Thyroid gland (tissue), 4 donors: ENCODE measurements around the gene KCNAB1.

ENCODE experiments used
- POLR2A ChIP-seq, 2 donors: fragments of 450-650 bp; IDR thresholded peaks; one replicate each; pipeline ENCODE4 v1.6.1; 2017; ENCODE audit warnings: antibody characterized with exemption in 2 of 2, mild to moderate bottlenecking in 2 of 2, moderate library complexity in 1 of 2
- TF ChIP-seq, protein P1 (sequence below), 6 experiments: fragments of 200-600 bp in 3 of 6; fragments of 450-650 bp in 3 of 6; sonication (generic) in 3 of 6; IDR thresholded peaks; one replicate each; pipeline ENCODE4 v1.5.1; 2016 to 2019; ENCODE audit warnings: antibody characterized with exemption in 6 of 6, mild to moderate bottlenecking in 2 of 6, inconsistent platforms in 1 of 6, moderate library complexity in 1 of 6

DNA sequence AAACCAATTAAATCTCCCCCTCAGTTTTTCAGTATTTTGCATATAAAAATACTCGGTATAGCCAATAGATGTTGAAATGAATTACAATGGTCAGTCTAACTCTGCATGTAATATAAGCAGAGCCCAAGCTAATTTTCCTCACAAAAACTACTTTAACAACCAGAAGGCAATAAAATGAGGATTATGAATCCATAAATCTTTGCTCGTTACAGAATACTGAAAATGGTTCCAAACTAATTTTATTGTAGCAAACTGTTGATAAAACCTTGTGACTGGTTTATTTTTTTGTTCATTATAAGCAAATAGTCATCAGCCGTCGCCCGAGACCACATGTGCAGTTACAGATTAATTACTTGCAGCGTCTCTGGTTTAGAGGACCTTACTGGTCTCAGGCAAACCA, 251.3 kb downstream of the KCNAB1 start:
- TF ChIP-seq, protein P1, sequence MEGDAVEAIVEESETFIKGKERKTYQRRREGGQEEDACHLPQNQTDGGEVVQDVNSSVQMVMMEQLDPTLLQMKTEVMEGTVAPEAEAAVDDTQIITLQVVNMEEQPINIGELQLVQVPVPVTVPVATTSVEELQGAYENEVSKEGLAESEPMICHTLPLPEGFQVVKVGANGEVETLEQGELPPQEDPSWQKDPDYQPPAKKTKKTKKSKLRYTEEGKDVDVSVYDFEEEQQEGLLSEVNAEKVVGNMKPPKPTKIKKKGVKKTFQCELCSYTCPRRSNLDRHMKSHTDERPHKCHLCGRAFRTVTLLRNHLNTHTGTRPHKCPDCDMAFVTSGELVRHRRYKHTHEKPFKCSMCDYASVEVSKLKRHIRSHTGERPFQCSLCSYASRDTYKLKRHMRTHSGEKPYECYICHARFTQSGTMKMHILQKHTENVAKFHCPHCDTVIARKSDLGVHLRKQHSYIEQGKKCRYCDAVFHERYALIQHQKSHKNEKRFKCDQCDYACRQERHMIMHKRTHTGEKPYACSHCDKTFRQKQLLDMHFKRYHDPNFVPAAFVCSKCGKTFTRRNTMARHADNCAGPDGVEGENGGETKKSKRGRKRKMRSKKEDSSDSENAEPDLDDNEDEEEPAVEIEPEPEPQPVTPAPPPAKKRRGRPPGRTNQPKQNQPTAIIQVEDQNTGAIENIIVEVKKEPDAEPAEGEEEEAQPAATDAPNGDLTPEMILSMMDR (IDR thresholded peaks at IDR 0.05): no peak
- TF ChIP-seq POLR2A (IDR thresholded peaks at IDR 0.05): no peak
